Mucosa of rectum (tissue), 2 donors: ENCODE results near the gene BBOF1.

Experiments used
- H3K27ac ChIP-seq, 2 donors: one replicate each; pipeline ENCODE4 v1.7.0; 2013; ENCODE audit warnings: inconsistent platforms in 2 of 2, low read depth in 2 of 2, low read length in 2 of 2
- H3K27me3 ChIP-seq, 2 donors: one replicate each; pipeline ENCODE4 v1.7.0; 2013; ENCODE audit warnings: low read length in 2 of 2; ENCODE audit not compliant: control insufficient read depth in 2 of 2, insufficient read depth in 2 of 2
- H3K36me3 ChIP-seq, 2 donors: one replicate each; pipeline ENCODE4 v1.7.0; 2013; ENCODE audit warnings: low read length in 2 of 2; ENCODE audit not compliant: control insufficient read depth in 2 of 2, insufficient read depth in 2 of 2
- H3K4me1 ChIP-seq, 2 donors: one replicate each; pipeline ENCODE4 v1.7.0; 2013; ENCODE audit warnings: low read length in 2 of 2, mild to moderate bottlenecking in 1 of 2; ENCODE audit not compliant: control insufficient read depth in 2 of 2, insufficient read depth in 2 of 2
- H3K4me3 ChIP-seq, 2 donors: one replicate each; pipeline ENCODE4 v1.7.0; 2013; ENCODE audit warnings: low read length in 2 of 2
- H3K9ac ChIP-seq, 2 donors: one replicate each; pipeline ENCODE4 v1.7.0; 2013; ENCODE audit warnings: low read length in 2 of 2, low read depth in 1 of 2, mild to moderate bottlenecking in 1 of 2
- H3K9me3 ChIP-seq, 2 donors: one replicate each; pipeline ENCODE4 v1.7.0; 2013; ENCODE audit warnings: low read length in 2 of 2; ENCODE audit not compliant: control insufficient read depth in 2 of 2
- donor health status: healthy.
- donor health status: Normal muscosa, but diverticular disease.

The BBOF1 gene

DNA sequence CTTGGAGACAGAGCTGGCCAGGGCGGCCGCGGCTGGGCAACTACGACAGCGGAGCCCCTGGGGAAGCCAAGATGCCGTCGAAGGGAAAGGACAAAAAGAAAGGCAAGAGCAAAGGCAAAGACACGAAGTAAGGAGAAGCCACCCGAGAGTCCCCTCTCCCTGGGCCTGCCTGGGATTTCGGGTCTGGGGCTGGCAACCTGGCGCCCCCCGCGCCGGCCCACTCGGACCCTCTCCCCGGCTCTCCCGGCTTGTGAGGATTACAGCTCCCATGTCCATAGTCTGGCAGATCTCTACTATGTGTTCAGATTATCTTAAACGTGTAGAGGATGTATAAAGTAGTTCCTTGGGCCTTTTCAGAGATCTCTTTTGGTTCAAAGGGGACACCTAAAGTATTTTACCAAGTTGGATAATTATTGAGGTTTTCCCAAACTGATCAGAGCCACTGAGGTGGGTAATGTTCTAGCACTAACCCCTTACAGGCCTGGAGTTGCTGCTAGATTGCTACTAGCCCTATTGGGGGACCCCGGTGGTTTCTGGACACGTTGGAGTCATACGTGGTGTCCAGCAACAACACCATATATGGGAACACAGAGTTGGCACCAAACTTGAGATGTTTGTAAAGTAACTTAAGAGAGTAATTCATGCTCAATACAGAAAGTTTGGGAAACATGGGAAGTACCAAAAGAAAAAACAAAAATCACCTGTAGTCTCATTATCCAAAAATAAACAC lies 424 bp downstream of the BBOF1 start:
- no peaks in the 10 kb centered on the region for H3K36me3 ChIP-seq
- H3K9ac ChIP-seq: peak overlapping the region; percentile 83 to 97
- H3K9me3 ChIP-seq: no peaks in the 10 kb centered on the region
- no peaks in the 10 kb centered on the region for H3K27me3 ChIP-seq
- H3K4me1 ChIP-seq: peaks cover 9 to 18% of the 10 kb centered on the region in 2 donors
- peak overlapping the region; percentile 85 to 93 for H3K4me3 ChIP-seq
- peak overlapping the region; percentile 99 to 100 for H3K27ac ChIP-seq

GRCh38 chr14:74022346-74022745 lies 3.2 kb downstream of the BBOF1 start:
- Histone ChIP-seq H3K36me3 (no peaks in the 10 kb centered on the region), H3K27ac (no peak overlapping the region), H3K4me1 (peaks cover 6 to 13% of the 10 kb centered on the region in 2 donors), H3K4me3 (no peak overlapping the region), H3K27me3 (no peaks in the 10 kb centered on the region), H3K9me3 (no peaks in the 10 kb centered on the region), H3K9ac (no peak overlapping the region)

- H3K27ac ChIP-seq: no peak overlapping the region
- H3K9me3 ChIP-seq: no peaks in the 10 kb centered on the region
Observed at GRCh38 chr14:74029136-74029535, 10.0 kb downstream of the BBOF1 start.

GRCh38 chr14:74034572-74034971 lies 15.4 kb downstream of the BBOF1 start:
- Histone ChIP-seq H3K9me3 (no peaks in the 10 kb centered on the region), H3K9ac (no peak overlapping the region), H3K4me3 (no peak overlapping the region), H3K27me3 (no peaks in the 10 kb centered on the region), H3K27ac (no peak overlapping the region), H3K36me3 (no peaks in the 10 kb centered on the region), H3K4me1 (no peaks in the 10 kb centered on the region)

More at GRCh38 chr14:74029136-74029535, 10.0 kb downstream of the BBOF1 start:
- no peak overlapping the region for H3K4me3 ChIP-seq
- H3K36me3 ChIP-seq: no peaks in the 10 kb centered on the region
- no peaks in the 10 kb centered on the region for H3K27me3 ChIP-seq
- H3K4me1 ChIP-seq: peaks cover 0 to 11% of the 10 kb centered on the region in 2 donors
- no peak overlapping the region for H3K9ac ChIP-seq

- no peak overlapping the region for H3K4me3 ChIP-seq
- no peaks in the 10 kb centered on the region for H3K27me3 ChIP-seq
- no peaks in the 10 kb centered on the region for H3K4me1 ChIP-seq
- no peak overlapping the region for H3K9ac ChIP-seq
- no peaks in the 10 kb centered on the region for H3K36me3 ChIP-seq
- no peak overlapping the region for H3K27ac ChIP-seq
- H3K9me3 ChIP-seq: no peaks in the 10 kb centered on the region
Observed at GRCh38 chr14:74035556-74035955, 16.4 kb downstream of the BBOF1 start.

DNA sequence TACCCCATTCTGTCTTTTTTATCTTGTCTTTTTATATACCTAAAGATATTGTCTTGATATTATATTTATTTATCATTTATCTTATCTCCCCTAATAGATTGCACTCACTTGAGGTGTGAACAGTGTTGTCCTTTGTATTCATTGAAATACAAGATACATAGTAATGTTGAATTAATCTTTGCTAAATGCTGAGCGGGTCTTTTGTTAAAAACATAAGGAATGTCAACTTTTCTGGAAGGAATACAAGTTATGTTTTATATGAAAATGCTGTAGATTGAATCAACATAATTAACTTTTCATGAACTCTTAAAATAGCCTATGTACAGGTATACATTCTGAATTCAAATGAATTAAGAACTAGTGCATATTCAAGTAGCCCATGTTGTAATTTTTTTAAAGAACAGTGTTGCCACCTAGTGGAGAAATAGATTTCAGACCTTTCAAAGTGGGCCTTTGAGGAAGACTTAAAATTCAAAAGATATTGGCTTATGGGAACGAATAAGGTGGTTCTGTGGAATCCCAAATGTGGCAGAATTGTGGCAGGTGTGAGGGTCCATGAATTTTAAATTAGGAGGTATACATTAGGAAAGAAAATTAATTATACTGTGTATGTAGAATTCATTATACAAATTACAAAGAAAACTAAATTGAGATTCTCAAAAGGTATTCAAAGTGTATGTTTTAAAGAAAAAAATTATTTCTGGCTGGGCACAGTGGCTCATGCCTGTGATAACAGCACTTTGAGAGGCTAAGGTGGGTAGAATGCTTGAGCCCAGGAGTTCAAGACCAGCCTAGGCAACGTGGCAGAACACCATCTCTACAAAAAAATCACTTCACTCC lies 19.1 kb downstream of the BBOF1 start:
- Histone ChIP-seq H3K27me3 (no peaks in the 10 kb centered on the region), H3K9ac (no peak overlapping the region), H3K27ac (no peak overlapping the region)

DNA sequence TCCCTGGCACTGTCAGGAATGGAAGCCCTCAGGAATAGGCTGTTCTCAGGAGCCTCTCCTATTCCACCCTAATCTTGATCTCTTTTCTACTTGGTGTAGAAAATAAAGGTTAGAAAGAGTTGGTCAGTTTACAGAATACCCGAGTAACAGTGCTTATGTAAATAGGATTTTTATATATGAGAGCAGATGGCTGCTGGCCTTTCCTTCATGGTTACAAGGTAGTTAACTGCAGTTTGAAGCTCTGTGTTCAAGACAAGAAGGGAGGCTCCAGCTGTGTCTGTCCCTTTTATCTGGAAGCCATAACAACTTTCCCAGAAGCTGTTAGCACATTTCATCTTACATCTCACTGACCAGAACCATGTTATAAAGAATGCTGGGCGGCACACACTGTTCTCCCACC lies 23.1 kb downstream of the BBOF1 start:
- no peaks in the 10 kb centered on the region for H3K27me3 ChIP-seq
- no peak overlapping the region for H3K27ac ChIP-seq
- H3K9ac ChIP-seq: no peak overlapping the region
- H3K4me3 ChIP-seq: no peak overlapping the region
- no peaks in the 10 kb centered on the region for H3K9me3 ChIP-seq
- peaks cover 0 to 4% of the 10 kb centered on the region in 2 donors for H3K4me1 ChIP-seq
- H3K36me3 ChIP-seq: no peaks in the 10 kb centered on the region

More for the DNA sequence above, 19.1 kb downstream of the BBOF1 start:
- no peaks in the 10 kb centered on the region for H3K9me3 ChIP-seq
- H3K4me1 ChIP-seq: peaks cover 0 to 4% of the 10 kb centered on the region in 2 donors
- no peaks in the 10 kb centered on the region for H3K36me3 ChIP-seq
- H3K4me3 ChIP-seq: no peak overlapping the region

DNA sequence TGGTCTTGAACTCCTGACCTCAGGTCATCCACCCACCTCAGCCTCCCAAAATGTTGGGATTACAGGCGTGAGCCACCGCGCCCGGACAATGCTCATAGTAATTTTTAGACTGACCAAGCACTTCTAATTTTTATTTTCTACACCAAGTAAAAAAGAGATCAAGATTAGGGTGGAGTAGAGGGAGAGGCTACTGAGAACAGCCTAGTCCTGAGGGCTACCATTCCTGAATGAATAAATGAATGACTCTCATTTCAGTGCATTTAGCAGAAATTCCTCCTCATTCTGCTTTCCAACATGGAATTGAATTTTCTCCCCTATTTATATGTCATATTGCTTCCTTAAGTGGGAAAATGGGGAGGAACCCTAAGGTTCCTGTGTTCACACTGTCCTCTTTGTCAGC lies 26.4 kb downstream of the BBOF1 start:
- no peaks in the 10 kb centered on the region for H3K27me3 ChIP-seq
- H3K4me3 ChIP-seq: no peak overlapping the region
- no peak overlapping the region for H3K9ac ChIP-seq
- H3K9me3 ChIP-seq: no peaks in the 10 kb centered on the region
- peaks cover 0 to 4% of the 10 kb centered on the region in 2 donors for H3K4me1 ChIP-seq
- H3K27ac ChIP-seq: no peak overlapping the region
- H3K36me3 ChIP-seq: no peaks in the 10 kb centered on the region

- Histone ChIP-seq H3K9me3 (no peaks in the 10 kb centered on the region), H3K4me3 (no peak overlapping the region), H3K9ac (no peak overlapping the region), H3K27me3 (no peaks in the 10 kb centered on the region), H3K36me3 (no peaks in the 10 kb centered on the region), H3K27ac (no peak overlapping the region), H3K4me1 (no peaks in the 10 kb centered on the region)
Observed at GRCh38 chr14:74048281-74048680, 29.1 kb downstream of the BBOF1 start.

DNA sequence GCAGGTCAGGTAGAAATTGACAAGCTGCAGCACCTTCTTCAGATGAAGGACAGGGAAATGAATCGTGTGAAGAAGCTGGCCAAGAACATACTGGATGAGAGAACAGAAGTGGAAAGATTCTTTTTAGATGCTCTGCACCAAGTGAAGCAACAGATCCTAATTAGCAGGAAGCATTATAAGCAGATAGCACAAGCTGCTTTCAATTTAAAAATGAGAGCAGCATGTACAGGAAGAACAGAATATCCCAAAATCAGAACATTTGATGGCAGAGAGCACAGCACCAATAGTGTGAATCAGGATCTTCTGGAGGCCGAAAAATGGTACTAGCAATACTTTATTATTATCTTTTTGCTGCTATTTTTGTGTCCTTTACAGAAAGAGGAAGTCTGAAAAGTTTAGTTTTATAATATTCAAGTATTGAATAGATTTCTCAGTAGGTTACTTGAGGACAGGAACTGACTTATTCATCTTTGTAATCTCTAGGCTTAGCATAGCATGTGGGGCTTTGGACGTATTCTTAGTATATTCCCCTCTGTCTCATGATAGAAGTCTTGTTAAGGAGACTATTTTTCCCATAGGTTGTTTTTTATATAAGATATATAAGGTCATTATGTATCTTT lies 30.8 kb downstream of the BBOF1 start:
- Histone ChIP-seq H3K9me3 (no peaks in the 10 kb centered on the region), H3K27me3 (no peaks in the 10 kb centered on the region), H3K27ac (no peak overlapping the region), H3K4me3 (no peak overlapping the region), H3K9ac (no peak overlapping the region), H3K4me1 (no peaks in the 10 kb centered on the region), H3K36me3 (no peaks in the 10 kb centered on the region)
